Vagina (tissue), 2 donors: Measurements from ENCODE around the gene ABHD6. TPM values are rescaled to one million over a fixed set of nuclear protein-coding genes. Genes with fewer than 3 reads are reported as not detected.

Experiments
- DNase-seq, 2 donors: peaks; one replicate each; pipeline ENCODE4 v3.0.0-alpha.2; 2017; ENCODE audit errors: extremely low spot score in 2 of 2
- H3K27ac ChIP-seq: fragments of 200-600 bp; sonication (generic); one replicate; pipeline ENCODE4 v1.5.1; 2019
- H3K27me3 ChIP-seq: fragments of 200-600 bp; sonication (generic); one replicate; pipeline ENCODE4 v1.5.1; 2019
- H3K36me3 ChIP-seq, 2 donors: fragments of 200-600 bp; sonication (generic); one replicate each; pipeline ENCODE4 v1.5.1; 2017 to 2019
- H3K4me1 ChIP-seq: fragments of 200-600 bp; sonication (generic); one replicate; pipeline ENCODE4 v1.5.1; 2019
- H3K4me3 ChIP-seq, 2 donors: fragments of 200-600 bp; sonication (generic); 1 replicate in 1 of 2; 2 replicates in 1 of 2; pipeline ENCODE4 v1.5.1; 2016 to 2019
- H3K9me3 ChIP-seq: fragments of 200-600 bp; sonication (generic); one replicate; pipeline ENCODE4 v1.5.1; 2019
- POLR2A ChIP-seq, 2 donors: fragments of 450-650 bp; IDR thresholded peaks; one replicate each; pipeline ENCODE4 v1.6.1; 2017; ENCODE audit warnings: antibody characterized with exemption in 2 of 2, mild to moderate bottlenecking in 2 of 2, moderate library complexity in 2 of 2
- POLR2AphosphoS5 ChIP-seq, 2 donors: sonication (generic); formaldehyde crosslinking; IDR thresholded peaks; one replicate each; pipeline ENCODE4 v1.9.0; 2017; ENCODE audit warnings: antibody characterized with exemption in 2 of 2, mild to moderate bottlenecking in 2 of 2, low read depth in 1 of 2; ENCODE audit not compliant: insufficient read depth in 1 of 2
- intact Hi-C: fragments of 100-400 bp; cut with DNase I; formaldehyde crosslinking; loops from one replicate; pipeline ENCODE4 v1.15.1; 2023
- total RNA-seq: library from RNA; depleted of rRNA; stranded (reverse); fragments of >200 nt; gene quantifications from one replicate; pipeline ENCODE4 v1.2.3, GENCODE V29; 2016
- TF ChIP-seq, protein P1 (sequence below), 3 experiments: fragments of 450-650 bp in 2 of 3; fragments of 200-600 bp in 1 of 3; sonication (generic) in 1 of 3; IDR thresholded peaks; one replicate each; pipeline ENCODE4 v1.5.1; 2017 to 2019; ENCODE audit warnings: antibody characterized with exemption in 3 of 3, mild to moderate bottlenecking in 2 of 3, moderate library complexity in 2 of 3

Gene ABHD6, protein sequence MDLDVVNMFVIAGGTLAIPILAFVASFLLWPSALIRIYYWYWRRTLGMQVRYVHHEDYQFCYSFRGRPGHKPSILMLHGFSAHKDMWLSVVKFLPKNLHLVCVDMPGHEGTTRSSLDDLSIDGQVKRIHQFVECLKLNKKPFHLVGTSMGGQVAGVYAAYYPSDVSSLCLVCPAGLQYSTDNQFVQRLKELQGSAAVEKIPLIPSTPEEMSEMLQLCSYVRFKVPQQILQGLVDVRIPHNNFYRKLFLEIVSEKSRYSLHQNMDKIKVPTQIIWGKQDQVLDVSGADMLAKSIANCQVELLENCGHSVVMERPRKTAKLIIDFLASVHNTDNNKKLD
- 18.9 TPM for total RNA-seq

DNA sequence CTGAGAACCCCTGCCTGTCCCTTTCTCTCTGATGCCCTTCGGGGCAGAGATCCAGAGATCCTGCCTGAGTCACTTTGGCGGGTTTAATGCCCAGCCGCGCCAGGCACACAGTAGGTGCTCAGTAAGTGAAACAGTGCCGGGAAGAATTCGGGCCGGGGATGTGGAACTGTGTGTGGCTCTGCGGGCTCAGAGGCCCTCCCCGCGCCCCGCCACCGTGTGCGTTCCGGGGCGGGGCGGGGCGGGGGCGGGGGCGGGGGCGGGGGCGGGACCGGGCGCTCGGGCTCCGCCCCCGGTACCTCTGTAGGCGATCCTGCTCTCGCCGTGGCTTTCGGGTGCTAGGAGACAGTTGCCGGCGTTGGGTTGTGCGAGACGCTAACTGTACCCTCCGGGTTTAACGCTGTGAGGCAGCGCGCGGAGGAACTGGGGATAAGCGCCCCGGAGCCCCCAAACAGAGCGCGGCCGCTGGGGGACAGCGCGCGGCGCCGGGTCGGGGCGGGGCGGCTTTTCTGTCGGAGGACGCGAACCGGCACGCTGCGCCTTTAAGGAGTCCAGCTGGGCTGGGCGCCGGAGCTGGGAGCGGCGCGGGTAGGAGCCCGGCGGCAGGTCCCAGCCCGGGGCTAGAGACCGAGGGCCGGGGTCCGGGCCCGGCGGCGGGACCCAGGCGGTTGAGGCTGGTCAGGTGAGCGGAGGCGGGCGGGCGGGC, at the start of gene ABHD6:
ABHD6 (plus strand) TSS at position 555 of the 703 bp plus-strand sequence. CDS start 18,795 bp downstream, outside the sequence.
- H3K27me3 ChIP-seq, result no peaks in the 10 kb centered on the region
- intact Hi-C loops, result loop anchor here (5.0 kb wide), 1 partner anchor 60 kb away; no protein-coding TSS in a partner anchor
- TF ChIP-seq POLR2AphosphoS5 (IDR thresholded peaks at IDR 0.05; ENCODE audit: insufficient read depth in 1 of 2, low read depth in 1 of 2), result peak in 1 of 2 donors; percentile 64
- TF ChIP-seq, protein P1, sequence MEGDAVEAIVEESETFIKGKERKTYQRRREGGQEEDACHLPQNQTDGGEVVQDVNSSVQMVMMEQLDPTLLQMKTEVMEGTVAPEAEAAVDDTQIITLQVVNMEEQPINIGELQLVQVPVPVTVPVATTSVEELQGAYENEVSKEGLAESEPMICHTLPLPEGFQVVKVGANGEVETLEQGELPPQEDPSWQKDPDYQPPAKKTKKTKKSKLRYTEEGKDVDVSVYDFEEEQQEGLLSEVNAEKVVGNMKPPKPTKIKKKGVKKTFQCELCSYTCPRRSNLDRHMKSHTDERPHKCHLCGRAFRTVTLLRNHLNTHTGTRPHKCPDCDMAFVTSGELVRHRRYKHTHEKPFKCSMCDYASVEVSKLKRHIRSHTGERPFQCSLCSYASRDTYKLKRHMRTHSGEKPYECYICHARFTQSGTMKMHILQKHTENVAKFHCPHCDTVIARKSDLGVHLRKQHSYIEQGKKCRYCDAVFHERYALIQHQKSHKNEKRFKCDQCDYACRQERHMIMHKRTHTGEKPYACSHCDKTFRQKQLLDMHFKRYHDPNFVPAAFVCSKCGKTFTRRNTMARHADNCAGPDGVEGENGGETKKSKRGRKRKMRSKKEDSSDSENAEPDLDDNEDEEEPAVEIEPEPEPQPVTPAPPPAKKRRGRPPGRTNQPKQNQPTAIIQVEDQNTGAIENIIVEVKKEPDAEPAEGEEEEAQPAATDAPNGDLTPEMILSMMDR (IDR thresholded peaks at IDR 0.05), result peak in 1 of 3 experiments; percentile 77
- peak in 1 of 2 donors; percentile 9 for TF ChIP-seq POLR2A (IDR thresholded peaks at IDR 0.05)
- H3K27ac ChIP-seq, result peak within 1 kb of the TSS; percentile 82
- no peaks in the 10 kb centered on the region for H3K9me3 ChIP-seq
- no peaks in the 10 kb centered on the region for H3K36me3 ChIP-seq
- H3K4me3 ChIP-seq, result peak within 1 kb of the TSS; percentile 92 to 93
- peaks cover 33% of the 10 kb centered on the region for H3K4me1 ChIP-seq
- no peak for DNase-seq

GRCh38 chr3:58188173-58188564, 49.4 kb upstream of the ABHD6 start:
- no peaks in the 10 kb centered on the region for H3K27me3 ChIP-seq
- no peaks in the 10 kb centered on the region for H3K36me3 ChIP-seq
- no peaks in the 10 kb centered on the region for H3K9me3 ChIP-seq
- no peak overlapping the region for H3K4me3 ChIP-seq
- intact Hi-C loops, result loop anchor here (5.0 to 10.0 kb wide), 2 partner anchors 114 to 227 kb away; no protein-coding TSS in a partner anchor
- no peak for TF ChIP-seq POLR2A (IDR thresholded peaks at IDR 0.05)
- TF ChIP-seq POLR2AphosphoS5 (IDR thresholded peaks at IDR 0.05; ENCODE audit: insufficient read depth in 1 of 2, low read depth in 1 of 2), result no peak
- TF ChIP-seq, protein P1 (IDR thresholded peaks at IDR 0.05), result no peak
- no peak for DNase-seq
- H3K27ac ChIP-seq, result peak overlapping the region; percentile 55
- peaks cover 8% of the 10 kb centered on the region for H3K4me1 ChIP-seq

- DNase-seq, result no peak
- TF ChIP-seq, protein P1 (IDR thresholded peaks at IDR 0.05), result no peak
- TF ChIP-seq POLR2A (IDR thresholded peaks at IDR 0.05) (no peak), POLR2AphosphoS5 (IDR thresholded peaks at IDR 0.05; ENCODE audit: insufficient read depth in 1 of 2, low read depth in 1 of 2) (peak in 1 of 2 donors; percentile 71)
- intact Hi-C loops, result loop anchor here (5.0 to 10.0 kb wide), 2 partner anchors 113 to 226 kb away; no protein-coding TSS in a partner anchor
These were observed 48.6 kb upstream of the ABHD6 start for GRCh38 chr3:58188921-58189451.

GRCh38 chr3:58189691-58190090, 47.9 kb upstream of the ABHD6 start:
- no peak for TF ChIP-seq POLR2AphosphoS5 (IDR thresholded peaks at IDR 0.05; ENCODE audit: insufficient read depth in 1 of 2, low read depth in 1 of 2)
- TF ChIP-seq POLR2A (IDR thresholded peaks at IDR 0.05), result no peak
- TF ChIP-seq, protein P1 (IDR thresholded peaks at IDR 0.05), result no peak
- intact Hi-C loops, result loop anchor here (5.0 to 10.0 kb wide), 2 partner anchors 113 to 225 kb away; no protein-coding TSS in a partner anchor
- no peaks in the 10 kb centered on the region for H3K36me3 ChIP-seq
- H3K27me3 ChIP-seq, result no peaks in the 10 kb centered on the region
- no peaks in the 10 kb centered on the region for H3K9me3 ChIP-seq
- no peak overlapping the region for H3K27ac ChIP-seq
- peaks cover 8% of the 10 kb centered on the region for H3K4me1 ChIP-seq
- H3K4me3 ChIP-seq, result no peak overlapping the region
- no peak for DNase-seq

More at GRCh38 chr3:58188921-58189451, 48.6 kb upstream of the ABHD6 start:
- Histone ChIP-seq H3K27ac (peak overlapping the region; percentile 28), H3K4me3 (no peak overlapping the region), H3K4me1 (peaks cover 8% of the 10 kb centered on the region), H3K9me3 (no peaks in the 10 kb centered on the region), H3K36me3 (no peaks in the 10 kb centered on the region), H3K27me3 (no peaks in the 10 kb centered on the region)
